Fibroblast of pulmonary artery (primary cell): Measurements from ENCODE around the gene SMIM29.

ENCODE experiments used
- DNase-seq: peaks from one replicate; pipeline ENCODE4 v3.0.0-alpha.2; 2010; ENCODE audit warnings: low read depth
- H3K4me3 ChIP-seq: replicated peaks from 2 replicates; pipeline ENCODE4 v1.5.1; 2011; ENCODE audit warnings: low read depth, mild to moderate bottlenecking, control low read depth, low read length, moderate library complexity
- CTCF ChIP-seq: IDR thresholded peaks from 2 replicates; pipeline ENCODE4 v1.5.1; 2011; ENCODE audit warnings: mild to moderate bottlenecking, control low read depth, low read length, inconsistent platforms; ENCODE audit errors: missing control alignments

The SMIM29 gene

DNA sequence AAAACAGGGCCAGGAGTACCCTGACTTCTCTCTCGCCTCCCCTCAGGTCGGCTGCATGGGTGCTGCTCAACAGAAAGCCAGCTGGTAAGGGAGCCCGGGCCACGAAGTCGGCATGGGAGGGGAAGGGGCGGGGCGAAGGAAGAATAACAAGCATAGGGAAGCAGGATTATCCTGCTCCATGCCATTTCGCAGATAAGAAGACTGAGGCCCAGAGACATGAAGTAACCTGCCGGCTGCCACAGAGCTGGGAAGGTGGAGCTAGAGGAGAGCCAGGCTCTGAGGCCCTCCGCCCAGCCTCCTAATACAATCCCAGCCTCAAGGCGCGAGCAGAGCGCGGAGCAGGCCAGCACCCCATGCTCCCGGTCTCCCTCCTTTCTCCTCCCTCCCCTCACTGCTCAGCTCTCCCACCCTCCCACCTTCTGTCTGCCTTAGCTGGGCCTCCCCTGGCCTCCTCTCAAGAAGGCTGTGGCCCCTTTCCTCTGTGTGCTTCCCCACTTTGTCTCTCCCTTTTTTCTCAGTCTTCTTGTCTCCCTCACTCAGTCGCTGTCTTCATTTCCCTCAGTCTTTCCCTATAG is 25.3 kb downstream of the SMIM29 start:
- no peak for DNase-seq
- peak overlapping the region; percentile 36 for H3K4me3 ChIP-seq

DNA sequence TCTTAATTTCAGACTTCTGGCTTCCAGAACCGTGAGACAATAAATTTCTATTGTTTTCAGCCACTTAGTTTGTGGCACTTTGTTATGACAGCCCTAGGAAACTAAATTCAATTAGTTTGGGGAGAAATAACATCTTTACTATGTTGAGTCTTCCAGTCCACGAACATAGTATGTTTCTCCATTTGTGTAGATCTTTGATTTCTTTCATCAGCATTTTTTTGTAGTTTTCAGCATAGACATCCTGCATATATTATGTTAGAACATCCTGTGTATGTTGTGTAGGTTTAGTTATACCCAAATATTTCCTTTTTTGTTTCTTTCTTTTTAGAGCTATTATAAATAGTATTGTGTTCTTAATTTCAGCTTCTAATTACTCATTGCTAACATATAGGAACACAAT is 30.1 kb downstream of the SMIM29 start:
- TF ChIP-seq CTCF, result no peak
- no peak overlapping the region for H3K4me3 ChIP-seq
- no peak for DNase-seq

More for the DNA sequence above, 25.3 kb downstream of the SMIM29 start:
- TF ChIP-seq CTCF, result no peak

- no peak for DNase-seq
- no peak for TF ChIP-seq CTCF
These were observed 35.0 kb downstream of the SMIM29 start for GRCh38 chr6:34213772-34214171.

DNA sequence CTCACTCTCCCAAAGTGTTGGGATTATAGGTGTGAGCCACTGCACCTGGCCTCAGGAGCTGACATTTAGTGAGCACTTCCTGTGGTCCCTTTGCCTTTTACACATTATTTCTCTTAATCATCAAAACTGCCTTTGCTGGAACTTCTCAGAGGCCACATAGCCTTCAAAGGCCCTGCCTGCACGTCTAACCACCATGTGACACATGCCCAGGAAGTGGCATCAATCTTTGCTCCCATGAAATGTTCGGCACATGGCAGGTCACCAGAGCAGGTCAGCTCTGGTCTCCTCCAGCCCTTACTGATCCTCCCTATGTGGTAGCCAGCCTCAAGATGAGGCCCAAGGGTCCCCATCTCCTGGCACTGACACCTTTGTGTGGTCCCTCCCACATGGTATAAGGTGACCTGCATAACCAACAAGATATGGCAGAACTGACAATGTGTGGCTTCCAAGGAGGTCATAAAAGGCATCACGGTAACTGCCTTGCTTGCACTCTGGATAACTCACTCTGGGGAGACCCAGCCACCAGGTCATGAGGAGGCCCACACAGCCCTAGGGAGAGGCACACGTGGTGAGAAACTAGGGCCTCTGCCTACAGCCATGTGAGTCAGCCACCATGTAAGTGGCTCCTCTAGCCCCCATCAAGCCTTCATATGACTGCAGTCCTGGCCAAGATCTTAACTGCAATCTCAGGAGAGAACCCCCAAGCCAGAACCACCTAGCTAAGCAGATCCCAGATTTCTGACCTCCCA is 40.9 kb downstream of the SMIM29 start:
- TF ChIP-seq CTCF, result no peak
- no peak overlapping the region for H3K4me3 ChIP-seq
- DNase-seq, result no peak

More at GRCh38 chr6:34213772-34214171, 35.0 kb downstream of the SMIM29 start:
- no peak overlapping the region for H3K4me3 ChIP-seq

GRCh38 chr6:34206726-34207125 is 42.1 kb downstream of the SMIM29 start:
- H3K4me3 ChIP-seq, result no peak overlapping the region
- no peak for TF ChIP-seq CTCF
- DNase-seq, result no peak

GRCh38 chr6:34205916-34206315 is 42.9 kb downstream of the SMIM29 start:
- H3K4me3 ChIP-seq, result no peak overlapping the region
- DNase-seq, result no peak
- no peak for TF ChIP-seq CTCF

DNA sequence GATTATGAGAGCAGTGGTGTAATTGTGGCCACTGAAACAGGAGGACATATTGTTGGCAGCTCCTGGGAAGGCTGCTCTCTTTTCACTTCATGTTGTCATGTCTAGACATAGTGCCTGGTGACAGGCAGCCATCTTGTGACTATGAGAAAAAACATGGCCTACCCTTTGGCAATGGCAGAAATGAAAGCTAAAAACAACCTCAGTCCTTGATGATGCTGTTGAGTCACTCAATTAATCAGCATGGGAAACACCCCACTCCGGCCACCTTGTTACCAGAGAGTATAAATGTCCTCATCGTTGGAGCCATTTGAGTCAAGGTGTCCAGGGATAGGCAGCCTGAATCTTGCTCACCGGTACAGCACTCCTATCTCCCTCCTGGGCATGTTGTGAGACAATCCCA is 43.3 kb downstream of the SMIM29 start:
- no peak for TF ChIP-seq CTCF
- no peak for DNase-seq
- H3K4me3 ChIP-seq, result no peak overlapping the region
